ENCODE results near the gene EDDM3A. TPM values are rescaled to one million over a fixed set of nuclear protein-coding genes. Genes with fewer than 3 reads are reported as not detected.
"Not testable (repeated sequence)": the region's sequence is repeated elsewhere in the genome, so short reads cannot be mapped to it uniquely, and the experiment has no call there.

Gene EDDM3A
- total RNA-seq, 1 donor from 2014 or later, result not detected

DNA sequence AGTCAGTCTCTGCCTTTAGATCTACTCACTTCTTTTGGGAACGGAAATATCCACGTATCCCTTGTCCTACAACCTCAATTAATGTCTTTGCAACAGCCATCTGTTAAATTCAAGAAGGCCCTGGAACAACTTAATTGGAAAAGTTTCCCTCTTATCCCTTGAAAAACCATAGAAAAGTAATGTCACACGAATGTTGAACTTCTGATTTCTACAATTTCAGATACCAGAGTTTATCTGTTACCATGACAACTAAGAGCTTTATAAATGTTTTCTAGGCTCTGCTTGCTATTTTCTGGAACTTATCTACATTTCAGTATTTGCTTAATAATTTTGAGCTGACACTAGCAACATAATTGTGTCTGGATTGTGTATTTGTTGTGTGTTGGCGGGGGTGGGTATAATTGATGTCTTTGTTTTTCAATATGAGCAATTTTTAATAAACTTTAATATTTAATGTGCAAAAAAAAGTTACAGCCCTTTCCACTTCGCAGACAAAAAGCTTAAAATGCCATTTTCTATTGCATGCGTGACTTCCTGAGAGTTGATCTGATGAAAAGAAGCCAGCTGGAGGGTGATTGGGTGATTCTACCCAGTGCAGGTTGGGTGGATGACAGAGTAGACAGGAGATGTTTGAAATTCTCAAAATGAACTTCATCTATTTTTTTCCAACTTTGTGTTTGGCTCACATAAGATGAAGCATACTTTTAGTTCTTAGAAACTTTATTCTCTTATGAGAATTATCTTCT is 11.8 kb upstream of the EDDM3A start:
- TF ChIP-seq, protein P1, sequence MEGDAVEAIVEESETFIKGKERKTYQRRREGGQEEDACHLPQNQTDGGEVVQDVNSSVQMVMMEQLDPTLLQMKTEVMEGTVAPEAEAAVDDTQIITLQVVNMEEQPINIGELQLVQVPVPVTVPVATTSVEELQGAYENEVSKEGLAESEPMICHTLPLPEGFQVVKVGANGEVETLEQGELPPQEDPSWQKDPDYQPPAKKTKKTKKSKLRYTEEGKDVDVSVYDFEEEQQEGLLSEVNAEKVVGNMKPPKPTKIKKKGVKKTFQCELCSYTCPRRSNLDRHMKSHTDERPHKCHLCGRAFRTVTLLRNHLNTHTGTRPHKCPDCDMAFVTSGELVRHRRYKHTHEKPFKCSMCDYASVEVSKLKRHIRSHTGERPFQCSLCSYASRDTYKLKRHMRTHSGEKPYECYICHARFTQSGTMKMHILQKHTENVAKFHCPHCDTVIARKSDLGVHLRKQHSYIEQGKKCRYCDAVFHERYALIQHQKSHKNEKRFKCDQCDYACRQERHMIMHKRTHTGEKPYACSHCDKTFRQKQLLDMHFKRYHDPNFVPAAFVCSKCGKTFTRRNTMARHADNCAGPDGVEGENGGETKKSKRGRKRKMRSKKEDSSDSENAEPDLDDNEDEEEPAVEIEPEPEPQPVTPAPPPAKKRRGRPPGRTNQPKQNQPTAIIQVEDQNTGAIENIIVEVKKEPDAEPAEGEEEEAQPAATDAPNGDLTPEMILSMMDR (IDR thresholded peaks at IDR 0.05; ENCODE audit: borderline replicate concordance), result no peak
- Histone ChIP-seq H3K4me3 (no peak overlapping the region), H3K36me3 (no peaks in the 10 kb centered on the region), H3K4me1 (no peaks in the 10 kb centered on the region), H3K27me3 (ENCODE audit: low read depth) (no peaks in the 10 kb centered on the region), H3K27ac (replicated peaks) (no peak overlapping the region), H3K9me3 (replicated peaks) (no peaks in the 10 kb centered on the region)
- intact Hi-C loops (cut with micrococcal nuclease), result no loop called here
- DNase-seq, result no peak

DNA sequence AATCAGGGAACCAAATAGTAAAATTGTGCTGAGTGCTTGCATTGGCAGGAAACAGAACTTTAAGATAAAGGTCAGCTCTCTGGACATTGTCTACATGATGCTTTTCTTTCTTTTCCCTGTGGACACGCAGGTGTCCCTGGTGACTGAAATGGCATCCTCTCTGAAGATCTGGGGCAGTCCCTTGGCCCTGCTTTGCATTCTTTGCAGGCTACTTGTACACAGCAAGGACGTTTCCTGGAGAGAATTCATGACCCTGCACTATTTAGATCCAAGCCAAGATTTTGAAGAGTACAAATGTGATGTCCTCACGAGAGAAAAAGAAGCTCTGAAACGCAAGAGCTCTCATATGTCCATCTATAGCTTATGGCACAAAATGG is 11.3 kb upstream of the EDDM3A start:
- no peaks in the 10 kb centered on the region for H3K9me3 ChIP-seq (replicated peaks)
- DNase-seq, result no peak
- H3K4me1 ChIP-seq, result no peaks in the 10 kb centered on the region
- TF ChIP-seq, protein P1 (IDR thresholded peaks at IDR 0.05; ENCODE audit: borderline replicate concordance), result no peak
- no peak overlapping the region for H3K4me3 ChIP-seq
- intact Hi-C loops (cut with micrococcal nuclease), result no loop called here
- H3K27ac ChIP-seq (replicated peaks), result no peak overlapping the region
- no peaks in the 10 kb centered on the region for H3K36me3 ChIP-seq
- H3K27me3 ChIP-seq (ENCODE audit: low read depth), result no peaks in the 10 kb centered on the region

DNA sequence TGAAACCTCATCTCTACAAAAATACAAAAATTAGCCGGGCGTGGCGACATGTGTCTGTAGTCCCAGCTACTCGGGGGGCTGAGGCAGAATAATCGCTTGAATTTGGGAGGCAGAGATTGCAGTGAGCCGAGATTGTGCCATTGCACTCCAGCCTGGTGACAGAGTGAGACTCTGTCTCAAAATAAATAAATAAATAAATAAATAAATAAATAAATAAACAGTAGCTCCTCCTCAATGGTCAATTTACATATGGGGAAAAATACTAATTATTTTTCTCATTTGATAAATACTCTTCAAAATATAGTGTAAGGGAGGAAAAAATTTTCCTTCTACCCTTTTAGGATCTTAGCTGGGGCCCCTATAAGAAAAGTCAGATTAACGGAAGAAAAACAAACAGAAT is 7.4 kb upstream of the EDDM3A start:
- intact Hi-C loops (cut with micrococcal nuclease); H3K27me3 ChIP-seq (ENCODE audit: low read depth); H3K4me1 ChIP-seq; H3K27ac ChIP-seq (replicated peaks); H3K4me3 ChIP-seq; H3K9me3 ChIP-seq (replicated peaks); DNase-seq; H3K36me3 ChIP-seq: not testable (repeated sequence)

DNA sequence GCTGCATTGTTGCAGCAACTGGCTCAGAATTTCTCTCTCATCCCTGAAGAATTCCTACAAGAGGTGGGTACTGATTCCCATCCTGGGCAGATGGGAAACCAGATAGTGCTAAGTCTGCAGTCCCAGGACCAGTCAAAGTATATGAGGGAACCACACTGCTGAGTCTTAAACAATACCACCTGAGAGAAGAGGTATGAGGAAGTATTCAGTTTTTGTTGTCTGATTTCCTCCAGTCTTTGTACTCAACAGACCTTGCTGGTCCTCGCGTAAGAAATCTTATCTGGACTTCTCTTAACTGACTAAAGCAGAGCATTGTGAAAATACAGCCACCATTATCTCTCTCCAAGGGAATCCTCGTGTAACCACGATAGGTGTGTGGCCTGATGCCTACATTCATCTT is 3.6 kb upstream of the EDDM3A start:
- no peaks in the 10 kb centered on the region for H3K4me1 ChIP-seq
- DNase-seq, result no peak
- no peak overlapping the region for H3K4me3 ChIP-seq
- H3K36me3 ChIP-seq, result no peaks in the 10 kb centered on the region
- H3K9me3 ChIP-seq (replicated peaks), result no peaks in the 10 kb centered on the region
- TF ChIP-seq, protein P1 (IDR thresholded peaks at IDR 0.05; ENCODE audit: borderline replicate concordance), result no peak
- intact Hi-C loops (cut with micrococcal nuclease), result no loop called here
- no peaks in the 10 kb centered on the region for H3K27me3 ChIP-seq (ENCODE audit: low read depth)
- no peak overlapping the region for H3K27ac ChIP-seq (replicated peaks)

DNA sequence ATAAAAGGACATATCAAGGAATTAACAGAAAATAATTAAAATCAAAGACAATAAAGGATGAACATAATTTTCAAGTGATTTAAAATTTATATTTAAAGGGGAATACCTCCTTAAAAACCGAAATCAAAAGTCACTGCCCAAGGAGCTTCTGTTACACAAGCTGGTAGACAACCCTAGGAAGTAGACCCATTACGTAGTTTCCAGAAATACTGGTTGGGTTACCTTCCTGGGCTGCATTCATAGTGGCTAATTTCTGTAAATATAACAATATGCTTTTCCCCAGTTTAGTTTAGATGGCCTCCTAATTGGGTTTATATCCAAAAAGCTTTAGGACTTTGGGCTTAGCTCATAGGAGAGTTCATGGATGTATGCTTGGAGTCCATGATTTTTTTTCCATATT is 2.1 kb upstream of the EDDM3A start:
- DNase-seq, result no peak
- Histone ChIP-seq H3K4me3 (no peak overlapping the region), H3K4me1 (no peaks in the 10 kb centered on the region), H3K9me3 (replicated peaks) (no peaks in the 10 kb centered on the region), H3K27me3 (ENCODE audit: low read depth) (no peaks in the 10 kb centered on the region), H3K27ac (replicated peaks) (no peak overlapping the region), H3K36me3 (no peaks in the 10 kb centered on the region)
- TF ChIP-seq, protein P1 (IDR thresholded peaks at IDR 0.05; ENCODE audit: borderline replicate concordance), result no peak
- intact Hi-C loops (cut with micrococcal nuclease), result no loop called here

DNA sequence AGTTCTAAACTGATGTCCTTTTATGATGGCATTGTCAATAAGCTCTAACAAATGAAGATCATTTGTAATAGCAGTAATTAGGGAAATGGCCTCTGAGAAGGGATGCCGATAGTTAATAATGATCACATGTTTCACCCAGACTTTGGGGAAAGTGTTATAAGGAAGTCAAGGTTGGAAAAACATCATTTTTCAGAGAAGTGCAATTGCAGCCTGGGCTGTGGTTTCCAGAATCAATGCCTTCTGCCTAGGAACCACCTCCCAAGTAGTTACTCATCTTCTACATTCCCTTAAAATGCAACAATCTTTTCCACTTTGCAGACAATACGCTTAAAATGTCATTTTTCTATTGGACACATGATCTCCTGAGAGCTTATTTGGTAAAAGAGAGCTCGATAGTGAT is 879 bp downstream of the EDDM3A start:
- H3K9me3 ChIP-seq (replicated peaks), result peaks cover under 1% of the 10 kb centered on the region

More for the DNA sequence above, 879 bp downstream of the EDDM3A start:
- H3K36me3 ChIP-seq, result no peaks in the 10 kb centered on the region
- H3K27me3 ChIP-seq (ENCODE audit: low read depth), result no peaks in the 10 kb centered on the region
- intact Hi-C loops (cut with micrococcal nuclease), result no loop called here
- no peak overlapping the region for H3K27ac ChIP-seq (replicated peaks)
- no peaks in the 10 kb centered on the region for H3K4me1 ChIP-seq
- no peak for DNase-seq
- no peak overlapping the region for H3K4me3 ChIP-seq
- TF ChIP-seq, protein P1 (IDR thresholded peaks at IDR 0.05; ENCODE audit: borderline replicate concordance), result no peak
